Uterus (tissue), 4 donors: ENCODE results near the gene KTN1. TPM values are rescaled to one million over a fixed set of nuclear protein-coding genes. Genes with fewer than 3 reads are reported as not detected.

Experiments
- DNase-seq, 2 donors: peaks; one replicate each; pipeline ENCODE4 v3.0.0-alpha.2; 2019 to 2020
- H3K27ac ChIP-seq, 2 donors: fragments of 200-600 bp; sonication (generic); 1 replicate in 1 of 2; 2 replicates in 1 of 2; pipeline ENCODE4 v1.5.1; 2016 to 2018
- H3K27me3 ChIP-seq, 2 donors: fragments of 200-600 bp; sonication (generic); one replicate each; pipeline ENCODE4 v1.5.1; 2018 to 2019; ENCODE audit warnings: control low read depth in 1 of 2
- H3K36me3 ChIP-seq, 2 donors: fragments of 200-600 bp; sonication (generic); one replicate each; pipeline ENCODE4 v1.5.1; 2019; ENCODE audit warnings: control low read depth in 1 of 2
- H3K4me1 ChIP-seq, 2 donors: fragments of 200-600 bp; sonication (generic); one replicate each; pipeline ENCODE4 v1.5.1; 2018 to 2019; ENCODE audit warnings: control low read depth in 1 of 2
- H3K4me3 ChIP-seq, 2 donors: fragments of 200-600 bp; sonication (generic); 1 replicate in 1 of 2; 2 replicates in 1 of 2; pipeline ENCODE4 v1.5.1; 2018 to 2019; ENCODE audit warnings: mild to moderate bottlenecking in 1 of 2
- H3K9me3 ChIP-seq, 2 donors: fragments of 200-600 bp; sonication (generic); one replicate each; pipeline ENCODE4 v1.5.1; 2019; ENCODE audit warnings: control low read depth in 1 of 2
- POLR2A ChIP-seq, 2 donors: fragments of 450-650 bp; IDR thresholded peaks; one replicate each; pipeline ENCODE4 v1.6.1; 2016; ENCODE audit warnings: antibody characterized with exemption in 2 of 2, mild to moderate bottlenecking in 1 of 2, moderate library complexity in 1 of 2
- intact Hi-C: fragments of 100-400 bp; cut with DNase I; formaldehyde crosslinking; loops from one replicate; pipeline ENCODE4 v1.15.1; 2023; ENCODE audit warnings: low total_unique reads
- total RNA-seq, 4 donors: library from RNA; depleted of rRNA in 3 of 4; stranded (reverse); fragments of >200 nt in 3 of 4; gene quantifications; one replicate each; pipeline versions ENCODE4 v1.1.0 to v1.2.4, GENCODE V29; 2014 to 2023
- TF ChIP-seq, protein P1 (sequence below), 4 experiments: fragments of 200-600 bp in 2 of 4; fragments of 450-650 bp in 2 of 4; sonication (generic) in 2 of 4; IDR thresholded peaks; one replicate each; pipeline ENCODE4 v1.5.1; 2016 to 2019; ENCODE audit warnings: antibody characterized with exemption in 4 of 4, mild to moderate bottlenecking in 2 of 4, moderate library complexity in 1 of 4
- donor health status: DM: yes; HTN: yes; CAD: no.

The KTN1 gene
- total RNA-seq, 4 donors from 2014 or later: 57.9 to 183 (median 99.7) TPM

DNA sequence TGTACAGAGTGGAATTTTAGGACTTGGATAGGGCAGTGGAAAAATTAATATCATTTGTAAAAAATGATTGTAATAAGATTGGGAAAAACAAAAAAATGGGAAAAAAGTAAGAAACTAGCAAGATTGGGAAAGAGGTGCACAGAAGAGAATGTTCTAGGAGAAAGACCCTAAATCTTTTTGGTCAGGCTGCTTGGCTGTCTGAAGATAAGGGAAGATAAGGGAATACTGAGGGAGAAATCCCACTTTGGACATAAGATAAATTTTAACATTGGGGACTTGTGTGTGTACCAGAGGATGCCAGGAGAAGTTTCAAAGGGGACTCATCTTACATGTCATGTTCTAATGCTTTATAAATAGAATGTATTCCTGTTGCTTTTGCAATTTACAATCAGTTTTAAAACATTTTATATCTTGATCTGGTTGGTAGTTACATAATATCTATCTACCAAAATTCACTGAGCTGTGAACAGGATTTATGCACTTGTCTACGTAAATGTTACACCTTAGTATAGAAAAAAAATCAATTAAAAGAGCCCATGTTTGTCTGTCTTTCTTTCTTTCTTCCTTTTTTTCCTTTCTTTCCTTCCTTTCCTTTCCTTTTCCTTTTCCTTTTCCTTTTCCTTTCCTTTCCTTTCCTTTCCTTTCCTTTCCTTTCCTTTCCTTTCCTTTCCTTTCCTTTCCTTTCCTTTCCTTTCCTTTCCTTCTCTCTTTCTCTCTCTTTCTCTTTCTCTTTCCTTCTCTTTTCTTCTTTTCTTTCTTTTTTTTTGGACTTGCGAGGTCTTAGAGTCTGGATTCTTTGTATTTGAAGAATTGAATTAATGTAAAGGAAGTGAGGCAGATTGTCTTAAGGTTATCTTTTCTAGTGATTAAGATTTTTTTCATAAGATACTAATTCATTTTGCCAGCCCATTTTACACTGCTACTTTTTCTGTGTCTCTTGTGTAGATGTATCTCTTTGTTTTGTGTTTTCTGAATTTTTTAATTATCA is 66.1 kb downstream of the KTN1 start:
- Histone ChIP-seq H3K4me3 (no peak overlapping the region), H3K27ac (no peak overlapping the region), H3K36me3 (no peaks in the 10 kb centered on the region), H3K27me3 (no peaks in the 10 kb centered on the region), H3K9me3 (no peaks in the 10 kb centered on the region), H3K4me1 (no peaks in the 10 kb centered on the region)
- TF ChIP-seq POLR2A (IDR thresholded peaks at IDR 0.05): no peak
- TF ChIP-seq, protein P1, sequence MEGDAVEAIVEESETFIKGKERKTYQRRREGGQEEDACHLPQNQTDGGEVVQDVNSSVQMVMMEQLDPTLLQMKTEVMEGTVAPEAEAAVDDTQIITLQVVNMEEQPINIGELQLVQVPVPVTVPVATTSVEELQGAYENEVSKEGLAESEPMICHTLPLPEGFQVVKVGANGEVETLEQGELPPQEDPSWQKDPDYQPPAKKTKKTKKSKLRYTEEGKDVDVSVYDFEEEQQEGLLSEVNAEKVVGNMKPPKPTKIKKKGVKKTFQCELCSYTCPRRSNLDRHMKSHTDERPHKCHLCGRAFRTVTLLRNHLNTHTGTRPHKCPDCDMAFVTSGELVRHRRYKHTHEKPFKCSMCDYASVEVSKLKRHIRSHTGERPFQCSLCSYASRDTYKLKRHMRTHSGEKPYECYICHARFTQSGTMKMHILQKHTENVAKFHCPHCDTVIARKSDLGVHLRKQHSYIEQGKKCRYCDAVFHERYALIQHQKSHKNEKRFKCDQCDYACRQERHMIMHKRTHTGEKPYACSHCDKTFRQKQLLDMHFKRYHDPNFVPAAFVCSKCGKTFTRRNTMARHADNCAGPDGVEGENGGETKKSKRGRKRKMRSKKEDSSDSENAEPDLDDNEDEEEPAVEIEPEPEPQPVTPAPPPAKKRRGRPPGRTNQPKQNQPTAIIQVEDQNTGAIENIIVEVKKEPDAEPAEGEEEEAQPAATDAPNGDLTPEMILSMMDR (IDR thresholded peaks at IDR 0.05): no peak
- no peak for DNase-seq
- intact Hi-C loops: no loop called here

DNA sequence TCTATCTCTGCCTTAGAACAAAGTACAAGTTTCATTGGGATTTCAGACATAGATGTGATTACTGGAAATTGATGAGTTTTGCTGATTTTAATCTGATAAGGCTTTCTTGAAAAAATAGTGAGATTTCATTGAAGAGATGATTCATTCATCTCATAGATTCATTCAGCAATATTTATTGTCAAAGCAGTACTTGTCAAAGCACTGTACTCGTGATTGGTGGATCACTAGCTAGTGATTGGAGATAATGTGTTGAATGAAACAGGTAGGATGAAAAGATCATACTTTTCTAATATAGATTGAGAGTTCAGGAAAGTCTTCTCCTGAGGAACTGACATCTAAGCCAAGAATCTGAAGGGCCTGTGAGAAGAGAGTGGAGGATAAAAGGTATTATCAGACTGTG is 71.0 kb downstream of the KTN1 start:
- no peaks in the 10 kb centered on the region for H3K4me1 ChIP-seq
- no peak for DNase-seq
- H3K36me3 ChIP-seq: no peaks in the 10 kb centered on the region
- no peak overlapping the region for H3K4me3 ChIP-seq
- intact Hi-C loops: no loop called here
- H3K27ac ChIP-seq: no peak overlapping the region
- no peaks in the 10 kb centered on the region for H3K27me3 ChIP-seq
- H3K9me3 ChIP-seq: no peaks in the 10 kb centered on the region
- TF ChIP-seq, protein P1 (IDR thresholded peaks at IDR 0.05): no peak
- TF ChIP-seq POLR2A (IDR thresholded peaks at IDR 0.05): no peak

DNA sequence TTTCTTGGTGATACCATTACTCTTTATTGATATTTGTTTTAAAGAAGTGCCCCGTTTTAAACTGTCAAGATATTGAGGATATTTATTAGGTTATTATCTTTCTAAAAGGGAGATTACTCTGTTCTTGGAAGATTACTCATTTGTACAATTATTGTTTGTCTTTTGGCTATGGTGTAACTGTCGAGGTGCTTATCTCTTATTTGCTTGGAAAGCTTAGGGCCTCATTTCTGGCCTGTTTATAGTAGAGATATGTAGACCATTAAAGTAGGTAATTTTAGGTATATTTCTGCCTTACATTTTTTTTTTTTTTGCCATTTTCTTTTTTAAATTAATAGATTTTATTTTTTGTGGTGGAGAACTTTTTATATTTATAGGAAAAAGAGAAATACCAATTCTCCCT is 74.2 kb downstream of the KTN1 start:
- Histone ChIP-seq H3K4me1 (no peaks in the 10 kb centered on the region), H3K36me3 (no peaks in the 10 kb centered on the region), H3K27me3 (no peaks in the 10 kb centered on the region), H3K9me3 (no peaks in the 10 kb centered on the region), H3K27ac (no peak overlapping the region), H3K4me3 (no peak overlapping the region)
- TF ChIP-seq, protein P1 (IDR thresholded peaks at IDR 0.05): no peak
- TF ChIP-seq POLR2A (IDR thresholded peaks at IDR 0.05): no peak
- no peak for DNase-seq
- intact Hi-C loops: no loop called here

DNA sequence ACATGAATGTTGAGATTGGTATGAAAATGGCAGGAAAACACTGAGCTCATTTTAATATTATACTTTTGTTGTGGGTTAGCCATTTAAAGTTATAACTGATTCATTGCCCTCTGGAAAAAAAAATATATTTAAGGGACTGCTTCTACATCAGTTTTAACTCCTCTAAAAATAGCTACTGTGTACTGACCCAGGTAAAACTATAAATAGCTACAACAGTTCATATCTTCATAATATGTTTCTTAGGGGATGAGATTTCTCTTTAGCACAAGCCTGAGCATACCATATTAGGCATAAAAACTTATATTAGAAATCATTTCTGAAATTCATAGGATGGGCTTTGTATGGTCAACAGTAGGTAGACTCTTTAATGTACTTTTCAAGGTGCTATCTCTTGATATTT is 81.0 kb downstream of the KTN1 start:
- intact Hi-C loops: no loop called here
- no peak for TF ChIP-seq POLR2A (IDR thresholded peaks at IDR 0.05)
- TF ChIP-seq, protein P1 (IDR thresholded peaks at IDR 0.05): no peak
- no peaks in the 10 kb centered on the region for H3K36me3 ChIP-seq

DNA sequence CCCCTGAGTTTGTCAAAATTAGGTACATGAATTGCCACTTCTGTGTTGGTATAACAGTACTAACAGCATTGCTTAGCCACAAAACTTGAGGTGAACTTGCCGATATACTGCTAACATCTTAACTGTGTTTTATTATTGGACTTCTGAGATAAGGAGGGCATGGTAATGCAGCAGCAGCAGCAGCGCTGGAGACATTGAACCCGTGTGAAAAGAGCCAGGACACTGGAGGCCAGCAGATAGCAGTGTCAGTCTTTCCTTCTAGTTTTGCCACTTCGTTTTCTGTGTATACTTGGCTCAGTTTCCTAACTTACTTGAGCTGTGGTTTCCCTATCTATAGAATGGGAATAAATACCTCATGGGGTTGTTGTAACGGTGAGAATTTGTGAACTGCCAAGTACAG is 82.7 kb downstream of the KTN1 start:
- Histone ChIP-seq H3K9me3 (no peaks in the 10 kb centered on the region), H3K27ac (no peak overlapping the region), H3K27me3 (no peaks in the 10 kb centered on the region), H3K4me1 (no peaks in the 10 kb centered on the region), H3K4me3 (no peak overlapping the region), H3K36me3 (no peaks in the 10 kb centered on the region)
- no peak for TF ChIP-seq POLR2A (IDR thresholded peaks at IDR 0.05)
- TF ChIP-seq, protein P1 (IDR thresholded peaks at IDR 0.05): no peak
- intact Hi-C loops: no loop called here
- no peak for DNase-seq

More for the DNA sequence above, 81.0 kb downstream of the KTN1 start:
- Histone ChIP-seq H3K9me3 (no peaks in the 10 kb centered on the region), H3K27me3 (no peaks in the 10 kb centered on the region), H3K4me1 (no peaks in the 10 kb centered on the region), H3K27ac (no peak overlapping the region), H3K4me3 (no peak overlapping the region)
- no peak for DNase-seq
